Activated CD4-positive, alpha-beta T cell treated with anti-CD3 and anti-CD28 coated beads, Interleukin-2, amount 50 U/mL, for 4 hours (primary cell): ENCODE measurements around the gene EPO.
"Not testable (repeated sequence)": the region's sequence is repeated elsewhere in the genome, so short reads cannot be mapped to it uniquely, and the experiment has no call there.

Experiments used
- DNase-seq, 2 experiments: peaks; one replicate each; pipeline ENCODE4 v3.0.0-alpha.2; 2020

Gene EPO

GRCh38 chr7:100744605-100745004 lies 24.3 kb downstream of the EPO start:
- no peak for DNase-seq

- no peak for DNase-seq
These were observed 24.9 kb downstream of the EPO start for GRCh38 chr7:100745184-100745583.

- no peak for DNase-seq
These were observed 32.7 kb downstream of the EPO start for GRCh38 chr7:100752994-100753393.

- no peak for DNase-seq
These were observed 33.5 kb downstream of the EPO start for GRCh38 chr7:100753750-100754149.

GRCh38 chr7:100759357-100760171 lies 39.3 kb downstream of the EPO start:
- no peak for DNase-seq

- not testable (repeated sequence) for DNase-seq
These were observed 42.6 kb downstream of the EPO start for GRCh38 chr7:100762841-100763240.

- DNase-seq, result no peak
These were observed 43.4 kb downstream of the EPO start for GRCh38 chr7:100763556-100764140.

- DNase-seq, result no peak
These were observed 44.6 kb downstream of the EPO start for GRCh38 chr7:100764841-100765240.

GRCh38 chr7:100765250-100765649 lies 45.0 kb downstream of the EPO start:
- no peak for DNase-seq

GRCh38 chr7:100768784-100769183 lies 48.5 kb downstream of the EPO start:
- no peak for DNase-seq
